Suprapubic skin (tissue), 4 donors: ENCODE data around the gene GABPA. TPM values are rescaled to one million over a fixed set of nuclear protein-coding genes. Genes with fewer than 3 reads are reported as not detected.
"Not testable (repeated sequence)": the region's sequence is repeated elsewhere in the genome, so short reads cannot be mapped to it uniquely, and the experiment has no call there.

ENCODE experiments used
- DNase-seq, 2 donors: peaks; one replicate each; pipeline ENCODE4 v3.0.0-alpha.2; 2019; ENCODE audit warnings: low spot score in 2 of 2
- H3K27ac ChIP-seq: fragments of 200-600 bp; sonication (generic); one replicate; pipeline ENCODE4 v1.5.1; 2019
- H3K27me3 ChIP-seq: fragments of 200-600 bp; sonication (generic); one replicate; pipeline ENCODE4 v1.5.1; 2019
- H3K36me3 ChIP-seq: fragments of 200-600 bp; sonication (generic); one replicate; pipeline ENCODE4 v1.5.1; 2019
- H3K4me1 ChIP-seq: fragments of 200-600 bp; sonication (generic); one replicate; pipeline ENCODE4 v1.5.1; 2019
- H3K4me3 ChIP-seq: fragments of 200-600 bp; sonication (generic); one replicate; pipeline ENCODE4 v1.5.1; 2019; ENCODE audit warnings: mild to moderate bottlenecking
- H3K9me3 ChIP-seq: fragments of 200-600 bp; sonication (generic); one replicate; pipeline ENCODE4 v1.5.1; 2019
- EP300 ChIP-seq: sonication (generic); formaldehyde crosslinking; IDR thresholded peaks from one replicate; pipeline ENCODE4 v1.6.1; 2017; ENCODE audit warnings: antibody characterized with exemption
- POLR2A ChIP-seq, 2 donors: fragments of 450-650 bp; IDR thresholded peaks; one replicate each; pipeline ENCODE4 v1.6.1; 2017; ENCODE audit warnings: antibody characterized with exemption in 2 of 2, mild to moderate bottlenecking in 2 of 2, moderate library complexity in 2 of 2
- POLR2AphosphoS5 ChIP-seq, 3 donors: sonication (generic); formaldehyde crosslinking; IDR thresholded peaks; one replicate each; pipeline ENCODE4 v1.6.1; 2017; ENCODE audit warnings: antibody characterized with exemption in 3 of 3
- WGBS: methylation state at CpG from one replicate; pipeline ENCODE4 v1.1.5; 2018; 5-methylcytosine and 5-hydroxymethylcytosine counted together
- total RNA-seq, 4 donors: library from RNA; depleted of rRNA; stranded (reverse); fragments of >200 nt; gene quantifications; one replicate each; pipeline ENCODE4 v1.1.0, GENCODE V29; 2016
- TF ChIP-seq, protein P1 (sequence below), 2 donors: fragments of 200-600 bp in 1 of 2; fragments of 450-650 bp in 1 of 2; sonication (generic) in 1 of 2; IDR thresholded peaks; one replicate each; pipeline ENCODE4 v1.5.1; 2016 to 2019; ENCODE audit warnings: antibody characterized with exemption in 2 of 2, mild to moderate bottlenecking in 1 of 2, moderate library complexity in 1 of 2

Gene GABPA
- total RNA-seq, 4 donors from 2014 or later, result 11.8 to 20.7 (median 17.9) TPM

DNA sequence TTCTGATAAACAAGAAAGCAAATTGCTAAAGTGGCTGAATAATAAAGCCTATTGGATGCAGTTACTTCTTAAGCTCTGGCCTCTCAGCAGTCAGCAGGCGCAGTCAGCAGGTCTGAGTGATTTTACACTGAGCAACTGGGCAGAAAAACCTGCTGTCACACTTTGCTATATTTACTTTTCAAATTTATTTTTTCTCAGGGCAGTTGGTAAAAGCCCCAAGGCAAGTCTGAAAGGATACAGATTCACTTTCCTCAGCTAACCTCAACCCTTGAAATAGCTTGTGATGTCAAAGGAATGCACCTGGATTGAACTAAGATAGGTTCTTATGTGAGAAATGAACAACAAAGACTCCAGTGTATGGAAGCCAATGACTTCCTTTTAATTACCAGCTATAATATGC lies 34.0 kb upstream of the GABPA start:
- no peak for DNase-seq
- no peak for TF ChIP-seq EP300
- TF ChIP-seq POLR2AphosphoS5 (IDR thresholded peaks at IDR 0.05), result no peak
- WGBS, result 88% methylated on average over 1 of the region's 1 CpG
- Histone ChIP-seq H3K27me3 (no peaks in the 10 kb centered on the region), H3K4me3 (no peak overlapping the region), H3K9me3 (no peaks in the 10 kb centered on the region), H3K27ac (no peak overlapping the region), H3K36me3 (no peaks in the 10 kb centered on the region), H3K4me1 (no peaks in the 10 kb centered on the region)

DNA sequence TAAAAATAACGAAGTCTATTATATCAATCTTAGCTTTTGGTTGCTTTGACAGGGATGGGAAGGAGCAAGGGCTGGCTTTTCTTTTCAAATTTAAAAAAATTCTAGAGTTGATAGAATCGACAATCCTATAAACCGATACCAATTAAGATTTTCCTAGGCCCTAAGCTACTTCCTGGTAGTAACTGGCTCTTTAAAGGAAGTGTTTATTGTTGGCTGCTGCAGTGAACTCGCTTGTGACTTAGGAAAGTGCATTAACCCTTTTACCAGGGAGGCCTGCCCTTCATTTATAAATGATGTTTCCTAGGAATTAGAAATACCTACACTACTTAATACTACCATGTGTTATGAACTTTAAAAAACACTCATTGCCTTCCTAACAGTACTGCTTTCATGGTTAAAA lies 33.2 kb upstream of the GABPA start:
- Histone ChIP-seq H3K27ac (no peak overlapping the region), H3K9me3 (no peaks in the 10 kb centered on the region), H3K4me3 (no peak overlapping the region), H3K27me3 (no peaks in the 10 kb centered on the region), H3K4me1 (no peaks in the 10 kb centered on the region), H3K36me3 (peaks cover 5% of the 10 kb centered on the region)
- WGBS, result 75% methylated on average over 4 of the region's 4 CpGs
- DNase-seq, result no peak
- TF ChIP-seq POLR2A (IDR thresholded peaks at IDR 0.05), result no peak
- TF ChIP-seq EP300, result no peak
- no peak for TF ChIP-seq POLR2AphosphoS5 (IDR thresholded peaks at IDR 0.05)
- TF ChIP-seq, protein P1, sequence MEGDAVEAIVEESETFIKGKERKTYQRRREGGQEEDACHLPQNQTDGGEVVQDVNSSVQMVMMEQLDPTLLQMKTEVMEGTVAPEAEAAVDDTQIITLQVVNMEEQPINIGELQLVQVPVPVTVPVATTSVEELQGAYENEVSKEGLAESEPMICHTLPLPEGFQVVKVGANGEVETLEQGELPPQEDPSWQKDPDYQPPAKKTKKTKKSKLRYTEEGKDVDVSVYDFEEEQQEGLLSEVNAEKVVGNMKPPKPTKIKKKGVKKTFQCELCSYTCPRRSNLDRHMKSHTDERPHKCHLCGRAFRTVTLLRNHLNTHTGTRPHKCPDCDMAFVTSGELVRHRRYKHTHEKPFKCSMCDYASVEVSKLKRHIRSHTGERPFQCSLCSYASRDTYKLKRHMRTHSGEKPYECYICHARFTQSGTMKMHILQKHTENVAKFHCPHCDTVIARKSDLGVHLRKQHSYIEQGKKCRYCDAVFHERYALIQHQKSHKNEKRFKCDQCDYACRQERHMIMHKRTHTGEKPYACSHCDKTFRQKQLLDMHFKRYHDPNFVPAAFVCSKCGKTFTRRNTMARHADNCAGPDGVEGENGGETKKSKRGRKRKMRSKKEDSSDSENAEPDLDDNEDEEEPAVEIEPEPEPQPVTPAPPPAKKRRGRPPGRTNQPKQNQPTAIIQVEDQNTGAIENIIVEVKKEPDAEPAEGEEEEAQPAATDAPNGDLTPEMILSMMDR (IDR thresholded peaks at IDR 0.05), result no peak

DNA sequence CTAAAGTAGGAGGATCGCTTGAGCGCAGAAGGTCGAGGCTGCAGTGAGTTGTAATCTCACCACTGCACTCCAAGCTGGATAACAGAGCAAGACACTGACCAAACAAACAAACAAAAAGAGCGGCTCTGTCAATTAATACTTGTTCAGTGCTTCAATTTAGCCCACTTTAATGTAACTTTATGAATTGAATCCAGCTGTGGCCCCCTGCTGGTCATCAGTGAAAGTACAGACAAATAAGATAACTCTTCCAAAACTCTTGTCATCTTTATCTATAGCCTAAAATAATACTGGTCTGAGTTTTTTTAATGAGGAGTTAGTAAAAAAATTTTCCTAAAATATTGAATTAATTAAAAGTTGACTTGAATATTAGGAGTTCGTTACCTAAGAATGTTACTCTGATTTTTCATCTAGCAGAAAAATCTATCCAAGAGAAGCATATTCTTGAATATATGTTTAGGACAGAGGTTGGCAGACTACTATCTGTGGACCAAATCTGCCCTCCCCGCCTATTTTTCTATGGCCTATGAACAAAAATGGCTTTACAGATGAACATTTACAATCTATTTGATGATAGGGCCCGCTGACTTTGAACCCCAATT lies 26.2 kb upstream of the GABPA start:
- no peak overlapping the region for H3K4me3 ChIP-seq
- H3K27me3 ChIP-seq, result no peaks in the 10 kb centered on the region
- H3K27ac ChIP-seq, result no peak overlapping the region
- WGBS, result 65% methylated on average over 7 of the region's 7 CpGs
- H3K4me1 ChIP-seq, result no peaks in the 10 kb centered on the region
- H3K36me3 ChIP-seq, result peaks cover 11% of the 10 kb centered on the region
- no peak for DNase-seq
- no peak for TF ChIP-seq POLR2AphosphoS5 (IDR thresholded peaks at IDR 0.05)
- no peak for TF ChIP-seq EP300
- no peak for TF ChIP-seq POLR2A (IDR thresholded peaks at IDR 0.05)
- TF ChIP-seq, protein P1 (IDR thresholded peaks at IDR 0.05), result peak; percentile 75 to 77
- no peaks in the 10 kb centered on the region for H3K9me3 ChIP-seq

DNA sequence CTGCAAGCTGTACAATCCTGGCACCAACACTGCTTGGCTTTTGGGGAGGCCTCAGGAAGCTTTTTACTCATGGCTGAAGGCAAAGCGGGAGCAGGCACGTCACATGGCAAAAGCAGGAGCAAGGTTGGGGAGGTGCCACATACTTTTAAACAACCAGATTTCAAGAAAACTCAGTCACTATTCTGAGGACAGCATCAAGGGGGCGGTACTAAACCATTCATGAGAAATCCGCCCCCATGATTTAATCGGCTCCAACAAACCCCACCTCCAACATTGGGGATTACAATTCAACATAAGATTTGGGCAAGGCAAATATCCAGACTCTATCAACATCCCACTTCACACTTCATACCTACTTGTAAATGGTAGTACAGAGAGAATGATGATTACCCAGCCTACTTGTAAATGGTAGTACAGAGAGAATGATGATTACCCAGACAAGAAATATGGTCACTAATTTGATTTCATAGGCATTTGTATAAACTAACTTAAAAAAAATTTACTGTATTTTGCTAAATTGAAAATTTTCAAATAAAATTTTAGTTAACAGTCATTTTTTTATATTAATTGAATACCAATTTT lies 25.0 kb upstream of the GABPA start:
- Histone ChIP-seq H3K4me3 (no peak overlapping the region), H3K36me3 (peaks cover 16% of the 10 kb centered on the region), H3K27me3 (no peaks in the 10 kb centered on the region), H3K4me1 (no peaks in the 10 kb centered on the region), H3K9me3 (no peaks in the 10 kb centered on the region), H3K27ac (no peak overlapping the region)
- WGBS, result 84% methylated on average over 5 of the region's 5 CpGs
- TF ChIP-seq EP300 (no peak), POLR2A (IDR thresholded peaks at IDR 0.05) (no peak), POLR2AphosphoS5 (IDR thresholded peaks at IDR 0.05) (no peak)
- TF ChIP-seq, protein P1 (IDR thresholded peaks at IDR 0.05), result no peak
- DNase-seq, result no peak

DNA sequence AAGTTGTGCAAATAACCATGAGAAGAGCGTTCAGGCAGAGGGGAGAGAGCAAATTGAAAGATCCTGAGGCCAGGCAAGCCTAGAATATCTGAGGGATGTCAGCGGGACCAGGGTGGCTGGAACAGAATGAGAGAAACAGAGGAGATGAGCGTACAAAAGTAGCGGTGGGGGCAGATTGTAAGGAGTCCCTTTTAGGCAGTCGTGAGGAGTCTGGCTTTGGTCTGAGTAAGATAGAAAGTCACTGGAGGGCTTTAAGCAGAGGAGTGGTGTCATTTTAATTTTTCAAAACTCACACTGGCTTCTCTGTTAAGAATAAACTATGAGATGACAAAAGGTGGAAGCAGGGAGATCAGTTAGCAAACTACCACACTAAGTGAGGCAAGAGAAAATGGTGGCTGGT lies 24.2 kb upstream of the GABPA start:
- WGBS, result 93% methylated on average over 5 of the region's 5 CpGs

DNA sequence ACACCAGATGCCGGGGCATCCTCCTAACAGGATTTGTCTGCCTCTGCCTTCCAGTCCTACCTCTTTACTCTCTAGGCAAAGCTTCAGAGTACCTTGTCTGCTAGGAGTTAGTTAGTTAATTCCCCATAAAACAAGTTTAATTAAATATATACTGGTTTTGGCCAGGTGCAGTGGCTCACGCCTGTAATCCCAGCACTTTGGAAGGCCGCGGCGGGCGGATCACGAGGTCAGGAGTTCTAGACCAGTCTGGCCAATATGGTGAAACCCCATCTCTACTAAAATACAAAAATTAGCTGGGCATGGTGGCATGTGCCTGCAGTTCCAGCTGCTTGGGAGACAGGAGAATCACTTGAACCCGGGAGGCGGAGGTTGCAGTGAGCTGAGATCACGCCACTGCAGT lies 20.7 kb upstream of the GABPA start:
- DNase-seq, H3K4me1 ChIP-seq, H3K27ac ChIP-seq, H3K4me3 ChIP-seq, H3K9me3 ChIP-seq, H3K27me3 ChIP-seq: not testable (repeated sequence)
- H3K36me3 ChIP-seq, result peaks cover 28% of the 10 kb centered on the region
- 97% methylated on average over 10 of the region's 10 CpGs for WGBS

More for the DNA sequence above, 24.2 kb upstream of the GABPA start:
- peaks cover 24% of the 10 kb centered on the region for H3K36me3 ChIP-seq
- no peak overlapping the region for H3K4me3 ChIP-seq
- no peaks in the 10 kb centered on the region for H3K9me3 ChIP-seq
- no peak overlapping the region for H3K27ac ChIP-seq
- TF ChIP-seq POLR2A (IDR thresholded peaks at IDR 0.05), result no peak
- TF ChIP-seq EP300, result no peak
- TF ChIP-seq, protein P1 (IDR thresholded peaks at IDR 0.05), result no peak
- no peak for TF ChIP-seq POLR2AphosphoS5 (IDR thresholded peaks at IDR 0.05)
- no peaks in the 10 kb centered on the region for H3K27me3 ChIP-seq
- no peak for DNase-seq
- H3K4me1 ChIP-seq, result no peaks in the 10 kb centered on the region
